ENCODE results near the gene GMDS. TPM values are rescaled to one million over a fixed set of nuclear protein-coding genes. Genes with fewer than 3 reads are reported as not detected.

Gene GMDS
- total and polyA plus RNA-seq, 2 of the 13 experiments (the other 11 are each of a cell fraction or from before 2014, with no cell fraction given): 64.4 to 112 TPM

- TF ChIP-seq GMEB2 (CRISPR knock-in tag; IDR thresholded peaks at IDR 0.05; ENCODE audit: low read depth) (no peak), ZNF598 (CRISPR knock-in tag; IDR thresholded peaks at IDR 0.05; ENCODE audit: borderline replicate concordance) (0 out of 2 replicates have a peak, but pooled peaks have one; percentile 50), GLMP (CRISPR knock-in tag; IDR thresholded peaks at IDR 0.05; ENCODE audit: borderline replicate concordance) (no peak), FOSL2 (CRISPR knock-in tag; IDR thresholded peaks at IDR 0.05) (no peak), ZFP37 (CRISPR knock-in tag; IDR thresholded peaks at IDR 0.05; ENCODE audit: borderline replicate concordance) (no peak), TRIM24 (CRISPR knock-in tag; IDR thresholded peaks at IDR 0.05) (no peak), SP2 (CRISPR knock-in tag; IDR thresholded peaks at IDR 0.05) (no peak), ZNF572 (CRISPR knock-in tag; IDR thresholded peaks at IDR 0.05) (no peak), ZNF501 (CRISPR knock-in tag; IDR thresholded peaks at IDR 0.05) (peak; percentile 51; the same call in 1 of the 2 replicates)
Measured at GRCh38 chr6:1575210-1576041, 670.0 kb downstream of the GMDS start (continued).

GRCh38 chr6:1574890-1575209 lies 670.6 kb downstream of the GMDS start:
- no peaks in the 10 kb centered on the region for H4K20me1 ChIP-seq (ENCODE audit: insufficient read depth, low read length)
- H3K4me1 ChIP-seq (ENCODE audit: insufficient read depth, low read length): peaks cover 18% of the 10 kb centered on the region
- 60% methylated on average over 6 of the region's 6 CpGs for WGBS (ENCODE audit: low lambda C conversion rate)
- peaks cover 5 to 60% of the 10 kb centered on the region in 2 experiments for H3K27me3 ChIP-seq (ENCODE audit: control insufficient read depth in 1 of 2, insufficient read depth in 2 of 2, low read length in 2 of 2)
- no peaks in the 10 kb centered on the region for H3K79me2 ChIP-seq (ENCODE audit: insufficient read depth, low read length)
- no peak overlapping the region for H3K27ac ChIP-seq (ENCODE audit: extremely low read length, insufficient read depth, low read length)
- no peaks in the 10 kb centered on the region for H3K36me3 ChIP-seq (replicated peaks in 1 of 2; ENCODE audit: control insufficient read depth in 1 of 2, insufficient read depth in 2 of 2, low read length in 2 of 2)
- DNase-seq (ENCODE audit: low spot score) (no peak), FAIRE-seq (no peak), ATAC-seq (no peak)
- 0 out of 2 replicates have a peak overlapping the region, but pooled peaks have one; percentile 24 for H3K9ac ChIP-seq (ENCODE audit: insufficient read depth, low read depth, low read length)
- in situ Hi-C loops (cut with HindIII; ENCODE audit: extremely low pct_ligation_motif_present, low pct_unique_long_range_greater_than_20kb) (no loop called here), intact Hi-C loops (cut with micrococcal nuclease; ENCODE audit: unreplicated experiment) (no loop called here)
- ChIA-PET CTCF (ENCODE audit: low intra/inter-chr PET ratio, low total read pairs) (no interaction called here), POLR2A (no interaction called here)
- H2AFZ ChIP-seq (ENCODE audit: low read length): no peak overlapping the region
- TF ChIP-seq TAF15 (IDR thresholded peaks at IDR 0.05; ENCODE audit: low read depth, low read length, poor library complexity, severe bottlenecking): no peak
- peaks cover 14% of the 10 kb centered on the region for H3K9me3 ChIP-seq (ENCODE audit: low read length)
- peak overlapping the region; percentile 79 for H3K4me2 ChIP-seq (ENCODE audit: low read depth, low read length)
- H3K4me3 ChIP-seq (replicated peaks in 1 of 3; ENCODE audit: insufficient read depth in 1 of 3, low read depth in 2 of 3, low read length in 3 of 3): no peak overlapping the region
- no TSS peak for BruUV-seq (replicated peaks)
